Breast epithelium (tissue), 4 donors: ENCODE results near the gene ACSM4. TPM values are rescaled to one million over a fixed set of nuclear protein-coding genes. Genes with fewer than 3 reads are reported as not detected.
"Not testable (repeated sequence)": the region's sequence is repeated elsewhere in the genome, so short reads cannot be mapped to it uniquely, and the experiment has no call there.

Source experiments
- DNase-seq, 2 donors: peaks; one replicate each; pipeline ENCODE4 v3.0.0-alpha.2; 2019; ENCODE audit warnings: low spot score in 2 of 2
- H3K27ac ChIP-seq, 2 donors: fragments of 200-600 bp; sonication (generic) in 1 of 2; one replicate each; pipeline ENCODE4 v1.5.1; 2016 to 2019; ENCODE audit warnings: mild to moderate bottlenecking in 1 of 2
- H3K27me3 ChIP-seq, 2 donors: fragments of 200-600 bp; sonication (generic) in 1 of 2; one replicate each; pipeline versions ENCODE4 v1.5.1 to v1.6.0; 2017 to 2019; ENCODE audit warnings: control low read depth in 1 of 2, mild to moderate bottlenecking in 1 of 2
- H3K36me3 ChIP-seq: fragments of 200-600 bp; one replicate; pipeline ENCODE4 v1.5.1; 2019
- H3K4me1 ChIP-seq, 2 donors: fragments of 200-600 bp; sonication (generic); one replicate each; pipeline ENCODE4 v1.5.1; 2016 to 2019; ENCODE audit warnings: control low read depth in 1 of 2
- H3K4me3 ChIP-seq, 3 donors: fragments of 200-600 bp; sonication (generic); 1 replicate in 2 of 3; 2 replicates in 1 of 3; pipeline ENCODE4 v1.5.1; 2016 to 2019; ENCODE audit warnings: mild to moderate bottlenecking in 3 of 3, moderate library complexity in 2 of 3
- H3K9me3 ChIP-seq, 2 donors: fragments of 200-600 bp; sonication (generic) in 1 of 2; one replicate each; pipeline ENCODE4 v1.5.1; 2016 to 2019; ENCODE audit warnings: control low read depth in 1 of 2
- CTCF ChIP-seq, 3 donors: fragments of 450-650 bp; IDR thresholded peaks; one replicate each; pipeline ENCODE4 v1.5.1; 2016 to 2017; ENCODE audit warnings: antibody characterized with exemption in 3 of 3, mild to moderate bottlenecking in 3 of 3, moderate library complexity in 3 of 3
- POLR2A ChIP-seq: fragments of 450-650 bp; IDR thresholded peaks from one replicate; pipeline ENCODE4 v1.6.1; 2016; ENCODE audit warnings: antibody characterized with exemption, mild to moderate bottlenecking, moderate library complexity
- POLR2AphosphoS5 ChIP-seq, 3 donors: sonication (generic); formaldehyde crosslinking; IDR thresholded peaks; one replicate each; pipeline ENCODE4 v1.6.1; 2017; ENCODE audit warnings: antibody characterized with exemption in 3 of 3
- intact Hi-C: fragments of 100-400 bp; cut with DNase I; formaldehyde crosslinking; loops from one replicate; pipeline ENCODE4 v1.15.1; 2023; ENCODE audit warnings: low total_unique reads
- total RNA-seq, 3 donors: library from RNA; depleted of rRNA; stranded (reverse); fragments of >200 nt; gene quantifications; one replicate each; pipeline ENCODE4 v1.1.0, GENCODE V29; 2016

Gene ACSM4
- total RNA-seq, 3 donors from 2014 or later = not detected

- H3K27me3 ChIP-seq = no peaks in the 10 kb centered on the region
- no peaks in the 10 kb centered on the region for H3K36me3 ChIP-seq
- no peak for DNase-seq
- intact Hi-C loops = no loop called here
- TF ChIP-seq POLR2AphosphoS5 (IDR thresholded peaks at IDR 0.05) = no peak
- no peak for TF ChIP-seq POLR2A
- TF ChIP-seq CTCF (IDR thresholded peaks at IDR 0.05) = no peak
- H3K27ac ChIP-seq = no peak overlapping the region
- H3K9me3 ChIP-seq = no peaks in the 10 kb centered on the region
- no peak overlapping the region for H3K4me3 ChIP-seq
- H3K4me1 ChIP-seq = no peaks in the 10 kb centered on the region
Observed at GRCh38 chr12:7271893-7272514, 31.9 kb upstream of the ACSM4 start.

- H3K9me3 ChIP-seq, intact Hi-C loops, H3K27me3 ChIP-seq, H3K27ac ChIP-seq, H3K4me3 ChIP-seq, H3K36me3 ChIP-seq, DNase-seq, H3K4me1 ChIP-seq: not testable (repeated sequence)
Observed at GRCh38 chr12:7275482-7275881, 28.4 kb upstream of the ACSM4 start.

GRCh38 chr12:7282844-7283243 is 21.0 kb upstream of the ACSM4 start:
- Histone ChIP-seq H3K27me3 (no peaks in the 10 kb centered on the region), H3K4me3 (no peak overlapping the region), H3K4me1 (no peaks in the 10 kb centered on the region), H3K9me3 (peaks cover 0 to 5% of the 10 kb centered on the region in 2 donors), H3K27ac (no peak overlapping the region), H3K36me3 (no peaks in the 10 kb centered on the region)
- intact Hi-C loops = no loop called here
- no peak for DNase-seq
- TF ChIP-seq CTCF (IDR thresholded peaks at IDR 0.05) (no peak), POLR2AphosphoS5 (IDR thresholded peaks at IDR 0.05) (no peak), POLR2A (no peak)

GRCh38 chr12:7289743-7290142 is 14.1 kb upstream of the ACSM4 start:
- peaks cover 5 to 13% of the 10 kb centered on the region in 2 donors for H3K9me3 ChIP-seq
- DNase-seq = no peak
- TF ChIP-seq POLR2A (no peak), POLR2AphosphoS5 (IDR thresholded peaks at IDR 0.05) (no peak), CTCF (IDR thresholded peaks at IDR 0.05) (no peak)
- no peaks in the 10 kb centered on the region for H3K27me3 ChIP-seq
- H3K27ac ChIP-seq = no peak overlapping the region
- intact Hi-C loops = no loop called here
- no peaks in the 10 kb centered on the region for H3K36me3 ChIP-seq
- no peaks in the 10 kb centered on the region for H3K4me1 ChIP-seq
- no peak overlapping the region for H3K4me3 ChIP-seq

- H3K36me3 ChIP-seq, intact Hi-C loops, H3K27ac ChIP-seq, DNase-seq, H3K4me1 ChIP-seq, H3K4me3 ChIP-seq, H3K27me3 ChIP-seq: not testable (repeated sequence)
- H3K9me3 ChIP-seq = peaks cover 5 to 13% of the 10 kb centered on the region in 2 donors
Observed at GRCh38 chr12:7290588-7290987, 13.3 kb upstream of the ACSM4 start.

- DNase-seq = no peak
- H3K27me3 ChIP-seq = no peaks in the 10 kb centered on the region
- no peaks in the 10 kb centered on the region for H3K36me3 ChIP-seq
- H3K9me3 ChIP-seq = peaks cover 0 to 13% of the 10 kb centered on the region in 2 donors
- no peak for TF ChIP-seq CTCF (IDR thresholded peaks at IDR 0.05)
- TF ChIP-seq POLR2AphosphoS5 (IDR thresholded peaks at IDR 0.05) = no peak
- no peak for TF ChIP-seq POLR2A
- no peak overlapping the region for H3K4me3 ChIP-seq
- intact Hi-C loops = no loop called here
- H3K27ac ChIP-seq = no peak overlapping the region
- H3K4me1 ChIP-seq = no peaks in the 10 kb centered on the region
Observed at GRCh38 chr12:7292300-7292699, 11.6 kb upstream of the ACSM4 start.
